ENCODE data around the gene TAOK3. TPM values are rescaled to one million over a fixed set of nuclear protein-coding genes. Genes with fewer than 3 reads are reported as not detected.
A peak's percentile ranks its signal among the peaks of the same experiment; 100 is the strongest.
"Not testable (repeated sequence)": the region's sequence is repeated elsewhere in the genome, so short reads cannot be mapped to it uniquely, and the experiment has no call there.

Gene TAOK3
- total RNA-seq = 10 to 100 TPM; 51.9 to 52.2 TPM

DNA sequence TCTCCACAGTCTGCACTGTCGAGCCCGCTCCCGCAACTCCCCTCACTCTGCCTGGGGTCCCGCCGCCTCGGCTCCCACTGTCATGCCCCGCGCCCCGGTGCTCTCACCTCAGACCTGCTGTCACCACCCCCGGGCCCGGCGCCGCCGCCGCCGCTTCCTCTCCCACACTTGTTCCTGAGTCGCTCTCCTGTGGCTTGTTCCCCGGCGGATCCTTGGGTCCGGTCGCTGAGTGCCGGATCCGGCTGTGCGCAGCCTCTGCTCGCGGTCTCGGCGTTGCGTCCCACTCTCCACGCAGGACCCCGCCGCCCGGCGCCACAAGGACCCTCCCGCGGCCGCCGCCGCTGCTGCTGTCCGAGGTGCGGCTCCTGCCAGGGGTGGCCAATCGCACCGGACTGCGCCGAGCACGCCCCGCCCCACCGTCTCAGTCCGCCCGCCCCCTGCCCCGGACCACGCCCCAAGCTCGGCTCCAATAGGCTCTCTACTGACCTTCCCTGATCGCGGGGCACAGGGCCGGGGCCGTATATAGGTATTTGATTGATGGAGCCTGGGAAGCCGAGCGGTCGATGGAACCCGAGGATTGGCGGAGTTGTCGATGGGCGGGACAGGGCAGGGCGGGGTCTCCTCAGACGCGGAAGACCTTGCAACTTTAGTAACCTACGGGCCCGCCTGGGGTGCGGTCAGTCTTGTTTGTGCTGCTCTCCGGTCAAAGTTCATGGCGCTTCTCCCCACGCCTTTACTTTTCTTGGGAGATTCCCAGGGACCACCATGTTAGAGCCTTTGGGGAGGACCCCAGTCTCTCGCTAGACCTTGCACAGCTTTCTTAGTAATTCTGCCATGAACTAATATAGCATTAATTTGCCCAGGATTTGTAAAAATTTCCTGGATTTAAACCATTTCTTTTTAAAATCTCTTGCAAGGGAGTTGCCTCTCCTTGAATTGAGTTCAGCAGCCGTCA is at the start of gene TAOK3:
TAOK3 (minus strand) TSS at position 367 of the 955 bp plus-strand sequence. CDS start 117,340 bp downstream, outside the sequence.
- H3K27ac Mint-ChIP-seq = peak within 1 kb of the TSS; percentile 89
- H3K4me1 Mint-ChIP-seq = peaks cover 38% of the 10 kb centered on the region
- H3K27me3 Mint-ChIP-seq = no peaks in the 10 kb centered on the region
- H3K36me3 Mint-ChIP-seq = no peaks in the 10 kb centered on the region
- peak; percentile 96 for DNase-seq
- peak within 1 kb of the TSS; percentile 94 for H3K4me3 Mint-ChIP-seq
- no peaks in the 10 kb centered on the region for H3K9me3 Mint-ChIP-seq

DNA sequence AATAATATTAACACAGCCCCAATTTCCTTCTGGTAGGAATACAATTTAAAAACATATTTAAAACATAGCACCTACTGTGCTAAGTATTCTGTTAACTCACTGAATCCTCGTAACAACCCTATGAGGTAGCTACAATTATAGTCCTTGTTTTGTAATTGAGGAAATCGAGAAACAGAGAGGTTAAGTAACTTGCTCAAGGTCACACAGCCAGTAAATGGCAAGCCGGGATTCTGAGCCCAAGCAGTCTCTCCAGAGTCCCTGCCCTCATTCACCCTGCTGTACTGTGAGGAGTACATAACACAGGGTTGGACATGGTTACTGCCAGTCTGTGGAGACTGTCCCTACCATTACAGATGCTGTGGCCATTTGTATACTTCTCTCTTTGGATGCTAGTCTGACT is 48.0 kb upstream of the TAOK3 start:
- no peak overlapping the region for H3K4me3 Mint-ChIP-seq
- H3K27me3 Mint-ChIP-seq = no peaks in the 10 kb centered on the region

GRCh38 chr12:118418385-118419057 is 45.8 kb upstream of the TAOK3 start:
- DNase-seq = no peak
- Mint-ChIP-seq H3K36me3 (peaks cover 35% of the 10 kb centered on the region), H3K4me3 (no peak overlapping the region), H3K27me3 (no peaks in the 10 kb centered on the region), H3K27ac (no peak overlapping the region), H3K4me1 (no peaks in the 10 kb centered on the region), H3K9me3 (no peaks in the 10 kb centered on the region)

More for the DNA sequence above, 48.0 kb upstream of the TAOK3 start:
- Mint-ChIP-seq H3K4me1 (no peaks in the 10 kb centered on the region), H3K9me3 (no peaks in the 10 kb centered on the region), H3K27ac (no peak overlapping the region), H3K36me3 (peaks cover 18% of the 10 kb centered on the region)
- no peak for DNase-seq

DNA sequence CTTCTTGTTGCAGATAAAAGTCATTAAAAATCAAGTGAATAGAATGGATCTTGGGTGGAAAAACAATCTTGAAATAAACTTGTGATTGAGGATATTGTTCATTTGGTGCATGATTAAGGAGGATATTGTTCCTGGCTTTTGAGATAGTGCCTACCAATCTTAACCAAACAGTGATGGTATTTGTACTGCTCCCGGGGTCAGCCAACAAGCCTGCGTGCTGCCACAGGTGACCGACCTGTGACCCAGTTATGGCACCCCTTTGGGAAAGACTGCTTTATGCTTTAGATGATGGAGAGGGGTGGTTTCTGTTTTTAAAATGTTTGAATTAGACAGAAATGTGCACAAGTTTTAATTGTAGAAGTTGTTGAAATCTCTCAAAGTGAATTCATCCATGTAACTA is 45.2 kb upstream of the TAOK3 start:
- H3K36me3 Mint-ChIP-seq = peaks cover 41% of the 10 kb centered on the region

DNA sequence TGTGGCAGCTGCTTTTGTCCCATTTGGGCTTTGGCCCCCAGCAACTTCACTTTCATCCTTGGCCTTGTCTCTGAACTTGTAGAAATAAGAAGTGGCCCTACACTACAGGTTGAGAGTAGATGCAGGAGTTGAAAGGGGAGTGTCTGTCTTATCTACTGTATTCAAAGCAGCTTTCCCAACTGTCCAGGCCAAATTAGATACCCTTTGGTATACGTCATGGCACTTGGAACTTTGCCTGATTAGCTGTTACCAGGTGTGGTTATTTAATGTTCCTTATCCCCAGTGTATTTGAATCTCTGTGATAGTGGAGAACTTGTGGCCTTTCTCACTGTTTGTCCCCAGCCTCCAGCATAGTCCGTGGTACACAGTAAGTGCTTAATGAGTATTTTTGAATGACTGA is 37.1 kb upstream of the TAOK3 start:
- no peak overlapping the region for H3K27ac Mint-ChIP-seq
- peaks cover 2% of the 10 kb centered on the region for H3K9me3 Mint-ChIP-seq
- no peak for DNase-seq
- H3K36me3 Mint-ChIP-seq = peaks cover 44% of the 10 kb centered on the region
- H3K4me1 Mint-ChIP-seq = no peaks in the 10 kb centered on the region
- H3K4me3 Mint-ChIP-seq = no peak overlapping the region
- no peaks in the 10 kb centered on the region for H3K27me3 Mint-ChIP-seq

More for the DNA sequence above, 45.2 kb upstream of the TAOK3 start:
- Mint-ChIP-seq H3K9me3 (no peaks in the 10 kb centered on the region), H3K4me3 (no peak overlapping the region), H3K27me3 (no peaks in the 10 kb centered on the region), H3K4me1 (no peaks in the 10 kb centered on the region), H3K27ac (no peak overlapping the region)
- DNase-seq = no peak

DNA sequence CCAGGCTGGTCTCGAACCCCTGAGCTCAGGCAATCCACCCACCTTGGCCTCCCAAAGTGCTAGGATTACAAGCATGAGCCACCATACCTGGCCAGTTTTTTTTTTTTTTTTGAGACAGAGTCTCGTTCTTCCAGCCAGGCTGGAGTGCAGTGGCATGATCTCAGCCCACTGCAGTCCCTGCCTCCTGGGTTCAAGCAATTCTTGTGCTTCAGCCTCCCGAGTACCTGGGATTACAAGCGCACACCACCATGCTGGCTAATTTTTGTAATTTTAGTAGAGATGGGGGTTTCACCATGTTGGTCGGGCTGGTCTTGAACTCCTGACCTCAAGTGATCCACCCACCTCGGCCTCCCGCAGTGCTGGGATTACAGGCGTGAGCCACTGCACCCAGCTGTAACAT is 35.5 kb upstream of the TAOK3 start:
- peaks cover 32% of the 10 kb centered on the region for H3K36me3 Mint-ChIP-seq
- not testable (repeated sequence) for H3K27ac Mint-ChIP-seq, H3K4me3 Mint-ChIP-seq, H3K27me3 Mint-ChIP-seq, DNase-seq, H3K4me1 Mint-ChIP-seq, H3K9me3 Mint-ChIP-seq

DNA sequence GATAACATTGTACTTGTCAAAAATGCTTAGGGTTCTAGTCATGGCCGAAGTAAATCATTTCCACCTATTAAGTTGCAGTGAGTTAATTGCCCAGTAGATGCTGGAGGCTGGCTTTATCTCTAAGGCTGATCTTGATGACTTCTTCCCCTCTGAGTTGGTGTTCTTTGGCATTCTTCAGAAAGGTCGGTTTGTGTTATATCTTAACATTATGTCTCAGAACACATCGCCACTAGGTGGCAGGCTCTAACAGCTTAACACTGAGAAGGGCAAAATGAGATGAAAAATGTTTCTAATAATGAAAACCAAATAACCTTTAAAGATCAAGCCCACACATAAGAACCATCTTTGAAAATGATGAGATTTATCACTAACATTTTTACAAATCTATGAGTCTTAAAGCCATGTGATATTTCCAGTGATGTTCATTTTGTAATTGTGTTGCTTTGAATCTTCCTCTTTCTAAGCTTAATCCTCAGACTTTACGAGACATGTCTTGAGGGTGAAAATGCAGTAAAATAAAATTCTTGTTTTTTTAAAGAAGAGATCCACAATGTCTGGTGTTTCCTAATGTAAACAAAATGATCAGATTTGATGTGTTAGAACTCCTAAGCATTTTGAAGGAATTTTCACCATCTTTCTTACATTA is 32.3 kb upstream of the TAOK3 start:
- Mint-ChIP-seq H3K4me3 (no peak overlapping the region), H3K27ac (no peak overlapping the region), H3K4me1 (peaks cover 3% of the 10 kb centered on the region), H3K36me3 (peaks cover 7% of the 10 kb centered on the region), H3K27me3 (no peaks in the 10 kb centered on the region), H3K9me3 (no peaks in the 10 kb centered on the region)
- DNase-seq = peak; percentile 27

GRCh38 chr12:118402251-118402650 is 29.5 kb upstream of the TAOK3 start:
- H3K27ac Mint-ChIP-seq = no peak overlapping the region
- H3K4me3 Mint-ChIP-seq = no peak overlapping the region
- H3K4me1 Mint-ChIP-seq = peaks cover 3% of the 10 kb centered on the region
- DNase-seq = no peak
- H3K36me3 Mint-ChIP-seq = peaks cover 6% of the 10 kb centered on the region
- no peaks in the 10 kb centered on the region for H3K27me3 Mint-ChIP-seq
- H3K9me3 Mint-ChIP-seq = no peaks in the 10 kb centered on the region

- no peak overlapping the region for H3K4me3 Mint-ChIP-seq
- no peaks in the 10 kb centered on the region for H3K27me3 Mint-ChIP-seq
- H3K4me1 Mint-ChIP-seq = peaks cover 3% of the 10 kb centered on the region
- no peaks in the 10 kb centered on the region for H3K9me3 Mint-ChIP-seq
- peaks cover 12% of the 10 kb centered on the region for H3K36me3 Mint-ChIP-seq
- no peak overlapping the region for H3K27ac Mint-ChIP-seq
- no peak for DNase-seq
Measured at GRCh38 chr12:118398940-118399339, 26.2 kb upstream of the TAOK3 start.

GRCh38 chr12:118398524-118398923 is 25.8 kb upstream of the TAOK3 start:
- Mint-ChIP-seq H3K36me3 (peaks cover 9% of the 10 kb centered on the region), H3K4me3 (no peak overlapping the region), H3K27ac (no peak overlapping the region), H3K27me3 (no peaks in the 10 kb centered on the region), H3K9me3 (no peaks in the 10 kb centered on the region), H3K4me1 (peaks cover 3% of the 10 kb centered on the region)
- DNase-seq = no peak

GRCh38 chr12:118397708-118398440 is 25.2 kb upstream of the TAOK3 start:
- DNase-seq = no peak
- no peaks in the 10 kb centered on the region for H3K9me3 Mint-ChIP-seq
- no peak overlapping the region for H3K27ac Mint-ChIP-seq
- no peak overlapping the region for H3K4me3 Mint-ChIP-seq
- H3K4me1 Mint-ChIP-seq = peaks cover 3% of the 10 kb centered on the region
- peaks cover 9% of the 10 kb centered on the region for H3K36me3 Mint-ChIP-seq
- no peaks in the 10 kb centered on the region for H3K27me3 Mint-ChIP-seq

DNA sequence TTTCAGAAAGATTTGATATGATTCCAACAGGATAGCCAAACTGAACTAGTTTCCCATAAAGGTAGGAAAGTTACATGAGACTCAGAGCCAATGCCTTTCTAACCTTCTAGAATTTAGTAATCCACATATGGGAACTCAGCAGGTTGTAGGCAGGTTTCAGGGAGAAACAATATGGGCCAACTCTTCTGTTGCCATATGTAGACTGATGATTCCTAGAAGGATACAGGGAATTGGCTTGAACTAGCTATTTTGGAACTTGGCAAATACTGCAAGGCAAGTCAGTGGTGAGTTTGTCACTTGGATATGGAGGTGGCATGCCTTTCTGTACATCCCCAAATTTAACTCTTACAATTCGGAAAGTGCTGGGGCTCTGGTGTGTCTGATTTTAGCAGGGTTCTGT is 19.1 kb upstream of the TAOK3 start:
- no peaks in the 10 kb centered on the region for H3K27me3 Mint-ChIP-seq
- no peaks in the 10 kb centered on the region for H3K9me3 Mint-ChIP-seq
- no peaks in the 10 kb centered on the region for H3K4me1 Mint-ChIP-seq
- H3K27ac Mint-ChIP-seq = no peak overlapping the region
- H3K36me3 Mint-ChIP-seq = peaks cover 16% of the 10 kb centered on the region
- no peak for DNase-seq
- H3K4me3 Mint-ChIP-seq = no peak overlapping the region

GRCh38 chr12:118391424-118391823 is 18.7 kb upstream of the TAOK3 start:
- Mint-ChIP-seq H3K4me3 (no peak overlapping the region), H3K36me3 (peaks cover 16% of the 10 kb centered on the region), H3K4me1 (no peaks in the 10 kb centered on the region), H3K9me3 (no peaks in the 10 kb centered on the region), H3K27me3 (no peaks in the 10 kb centered on the region), H3K27ac (no peak overlapping the region)
- DNase-seq = no peak

DNA sequence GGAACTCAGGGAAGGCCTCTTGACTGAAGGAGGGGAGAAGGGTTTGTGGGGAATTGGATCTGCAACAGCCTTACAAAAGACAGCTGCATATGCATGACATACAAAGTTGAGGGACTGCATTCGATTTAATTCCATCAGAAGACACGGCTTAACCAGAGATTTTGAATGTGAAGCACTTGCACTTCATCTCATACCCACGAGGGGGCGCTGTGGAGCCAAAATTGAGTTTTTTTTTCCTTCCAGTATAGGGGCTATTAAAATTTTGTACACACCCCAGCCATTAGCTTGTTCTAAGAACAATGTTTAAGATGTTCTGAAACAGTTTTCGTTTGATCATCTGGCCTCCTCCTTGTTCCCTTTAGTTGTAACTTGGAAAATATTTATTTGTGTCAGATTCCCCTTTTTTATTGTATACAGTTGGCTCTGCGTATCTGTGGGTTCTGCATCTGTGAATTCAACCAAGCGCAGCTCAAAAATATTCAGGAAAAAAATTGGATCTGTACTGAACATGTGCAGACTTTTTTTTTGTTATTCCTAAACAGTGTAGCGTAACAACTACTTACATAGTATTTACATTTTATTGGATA is 5.3 kb upstream of the TAOK3 start:
- peak overlapping the region; percentile 87 for H3K27ac Mint-ChIP-seq
- no peaks in the 10 kb centered on the region for H3K27me3 Mint-ChIP-seq
- H3K4me3 Mint-ChIP-seq = peak overlapping the region; percentile 84
- no peaks in the 10 kb centered on the region for H3K9me3 Mint-ChIP-seq
- H3K36me3 Mint-ChIP-seq = no peaks in the 10 kb centered on the region
- peak; percentile 66 for DNase-seq
- peaks cover 23% of the 10 kb centered on the region for H3K4me1 Mint-ChIP-seq

Data from activated naive CD8-positive, alpha-beta T cell treated with anti-CD3 and anti-CD28 coated beads for 36 hours (primary cell).